GM04504 (cell line): ENCODE measurements around the gene DIP2C.
"Not testable (repeated sequence)": the region's sequence is repeated elsewhere in the genome, so short reads cannot be mapped to it uniquely, and the experiment has no call there.

Experiments
- DNase-seq: peaks from one replicate; pipeline ENCODE4 v3.0.0-alpha.2; 2012; ENCODE audit warnings: low read depth

DIP2C gene

GRCh38 chr10:349081-349480 is 340.4 kb downstream of the DIP2C start:
- no peak for DNase-seq

- no peak for DNase-seq
Measured at GRCh38 chr10:348456-348855, 341.0 kb downstream of the DIP2C start.

- not testable (repeated sequence) for DNase-seq
Measured at GRCh38 chr10:347774-348173, 341.7 kb downstream of the DIP2C start.

GRCh38 chr10:347190-347589 is 342.3 kb downstream of the DIP2C start:
- DNase-seq: not testable (repeated sequence)

- DNase-seq: no peak
Measured at GRCh38 chr10:344582-345200, 344.8 kb downstream of the DIP2C start.

GRCh38 chr10:343231-344220 is 345.9 kb downstream of the DIP2C start:
- DNase-seq: no peak

- DNase-seq: no peak
Measured at GRCh38 chr10:341081-341740, 348.3 kb downstream of the DIP2C start.

- DNase-seq: no peak
Measured at GRCh38 chr10:340646-341045, 348.8 kb downstream of the DIP2C start.

- DNase-seq: no peak
Measured at GRCh38 chr10:339038-339391, 350.5 kb downstream of the DIP2C start.

GRCh38 chr10:338171-339037 is 351.1 kb downstream of the DIP2C start:
- DNase-seq: no peak

- DNase-seq: no peak
Measured at GRCh38 chr10:336247-336646, 353.2 kb downstream of the DIP2C start.

- DNase-seq: no peak
Measured at GRCh38 chr10:335151-335800, 354.2 kb downstream of the DIP2C start.

GRCh38 chr10:331186-331585 is 358.3 kb downstream of the DIP2C start:
- DNase-seq: no peak

GRCh38 chr10:329361-330099 is 359.9 kb downstream of the DIP2C start:
- peak; percentile 92 for DNase-seq

GRCh38 chr10:327889-328852 is 361.3 kb downstream of the DIP2C start:
- DNase-seq: no peak

GRCh38 chr10:326894-327635 is 362.4 kb downstream of the DIP2C start:
- DNase-seq: no peak

GRCh38 chr10:326350-326749 is 363.1 kb downstream of the DIP2C start:
- no peak for DNase-seq

GRCh38 chr10:325282-325681 is 364.2 kb downstream of the DIP2C start:
- no peak for DNase-seq

GRCh38 chr10:324593-324992 is 364.9 kb downstream of the DIP2C start:
- DNase-seq: no peak
